ENCODE measurements around the gene CDC26. TPM values are rescaled to one million over a fixed set of nuclear protein-coding genes. Genes with fewer than 3 reads are reported as not detected.

The CDC26 gene
- total RNA-seq, 1 experiment from 2014 or later: 51.6 TPM

DNA sequence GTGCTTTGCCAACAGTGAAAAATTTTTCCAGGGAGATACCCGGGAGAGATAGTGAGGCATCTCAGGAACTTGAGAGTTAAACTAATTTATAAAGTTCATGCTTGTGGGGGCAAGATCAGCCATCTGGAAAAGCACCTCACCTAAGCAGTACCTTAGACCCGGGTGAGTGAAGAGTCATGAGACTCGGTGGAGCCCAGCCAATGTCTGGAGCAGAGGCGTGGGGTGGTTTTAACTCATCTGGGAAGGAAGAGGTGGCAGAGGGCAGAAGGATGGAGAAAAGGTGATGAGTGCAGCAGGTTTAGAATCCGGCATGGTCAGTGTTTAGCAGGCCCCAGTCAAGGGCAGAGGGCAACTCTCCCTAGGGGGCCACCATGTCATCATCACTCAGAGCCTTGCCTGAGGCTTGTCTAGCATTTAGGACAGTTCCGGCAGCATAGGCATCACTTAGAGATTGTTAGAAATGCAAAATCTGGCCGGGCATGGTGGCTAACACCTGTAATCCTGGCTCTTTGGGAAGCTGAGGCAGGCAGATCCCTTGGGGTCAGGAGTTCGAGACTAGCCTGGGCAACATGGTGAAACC is 32.1 kb upstream of the CDC26 start:
- no TSS peak for BruUV-seq (replicated peaks)
- TF ChIP-seq, protein P1, sequence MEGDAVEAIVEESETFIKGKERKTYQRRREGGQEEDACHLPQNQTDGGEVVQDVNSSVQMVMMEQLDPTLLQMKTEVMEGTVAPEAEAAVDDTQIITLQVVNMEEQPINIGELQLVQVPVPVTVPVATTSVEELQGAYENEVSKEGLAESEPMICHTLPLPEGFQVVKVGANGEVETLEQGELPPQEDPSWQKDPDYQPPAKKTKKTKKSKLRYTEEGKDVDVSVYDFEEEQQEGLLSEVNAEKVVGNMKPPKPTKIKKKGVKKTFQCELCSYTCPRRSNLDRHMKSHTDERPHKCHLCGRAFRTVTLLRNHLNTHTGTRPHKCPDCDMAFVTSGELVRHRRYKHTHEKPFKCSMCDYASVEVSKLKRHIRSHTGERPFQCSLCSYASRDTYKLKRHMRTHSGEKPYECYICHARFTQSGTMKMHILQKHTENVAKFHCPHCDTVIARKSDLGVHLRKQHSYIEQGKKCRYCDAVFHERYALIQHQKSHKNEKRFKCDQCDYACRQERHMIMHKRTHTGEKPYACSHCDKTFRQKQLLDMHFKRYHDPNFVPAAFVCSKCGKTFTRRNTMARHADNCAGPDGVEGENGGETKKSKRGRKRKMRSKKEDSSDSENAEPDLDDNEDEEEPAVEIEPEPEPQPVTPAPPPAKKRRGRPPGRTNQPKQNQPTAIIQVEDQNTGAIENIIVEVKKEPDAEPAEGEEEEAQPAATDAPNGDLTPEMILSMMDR (IDR thresholded peaks at IDR 0.05; ENCODE audit: unreplicated experiment): no peak
- no peaks in the 10 kb centered on the region for H3K9me3 Mint-ChIP-seq (ENCODE audit: unreplicated experiment)
- no peak overlapping the region for H3K4me3 Mint-ChIP-seq (ENCODE audit: unreplicated experiment)
- H3K36me3 Mint-ChIP-seq (ENCODE audit: insufficient read depth, unreplicated experiment): peaks cover under 1% of the 10 kb centered on the region
- H3K27ac Mint-ChIP-seq (ENCODE audit: low read depth, unreplicated experiment): no peak overlapping the region
- peaks cover 5% of the 10 kb centered on the region for H3K4me1 Mint-ChIP-seq (ENCODE audit: insufficient read depth, unreplicated experiment)
- DNase-seq (ENCODE audit: unreplicated experiment): no peak
- H3K27me3 Mint-ChIP-seq (ENCODE audit: insufficient read depth, unreplicated experiment): peaks cover 12% of the 10 kb centered on the region
- ChIA-PET POLR2A (no interaction called here), CTCF (interaction anchor here (1.5 to 3.3 kb wide), 3 partner anchors 11 to 100 kb away, joined by 15 to 30 read pairs (median 16); partner anchors contain the start of gene ALAD)
- intact Hi-C loops (cut with micrococcal nuclease): loop anchor here (10.0 kb wide), 1 partner anchor 287 kb away; no protein-coding TSS in a partner anchor

DNA sequence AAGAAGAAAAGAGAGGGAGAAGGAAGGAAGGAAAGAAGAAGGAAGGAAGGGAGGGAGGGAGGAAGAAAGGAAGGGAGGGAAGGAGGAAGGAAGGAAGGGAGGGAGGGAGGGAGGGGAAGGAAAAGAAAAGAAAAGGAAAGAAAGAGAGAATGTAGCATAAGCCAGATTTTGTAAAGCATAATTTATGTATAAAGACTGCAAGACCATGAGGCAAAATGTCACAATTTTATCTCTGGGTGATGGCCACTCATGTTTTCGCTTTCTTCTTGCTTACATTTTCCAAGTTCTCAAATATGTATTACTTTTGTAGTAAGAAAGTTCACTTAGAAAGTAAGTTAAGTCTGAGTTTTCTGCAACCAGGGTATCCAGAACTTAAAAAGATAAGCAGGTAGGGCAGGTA is 31.2 kb upstream of the CDC26 start:
- peaks cover 5% of the 10 kb centered on the region for H3K4me1 Mint-ChIP-seq (ENCODE audit: insufficient read depth, unreplicated experiment)
- CTCF ChIA-PET: interaction anchor here (0.7 kb wide), 1 partner anchor 16 kb away, joined by 4 read pairs; no protein-coding TSS in a partner anchor
- no peaks in the 10 kb centered on the region for H3K9me3 Mint-ChIP-seq (ENCODE audit: unreplicated experiment)
- no TSS peak for BruUV-seq (replicated peaks)
- no peak for DNase-seq (ENCODE audit: unreplicated experiment)
- H3K36me3 Mint-ChIP-seq (ENCODE audit: insufficient read depth, unreplicated experiment): peaks cover 6% of the 10 kb centered on the region
- intact Hi-C loops (cut with micrococcal nuclease): loop anchor here (10.0 kb wide), 1 partner anchor 288 kb away; no protein-coding TSS in a partner anchor
- POLR2A ChIA-PET: interaction anchor here (1.0 kb wide), 1 partner anchor 53 kb away, joined by 3 read pairs; no protein-coding TSS in a partner anchor
- peaks cover 20% of the 10 kb centered on the region for H3K27me3 Mint-ChIP-seq (ENCODE audit: insufficient read depth, unreplicated experiment)
- TF ChIP-seq, protein P1 (IDR thresholded peaks at IDR 0.05; ENCODE audit: unreplicated experiment): no peak
- peak overlapping the region; percentile 16 for H3K27ac Mint-ChIP-seq (ENCODE audit: low read depth, unreplicated experiment)
- no peak overlapping the region for H3K4me3 Mint-ChIP-seq (ENCODE audit: unreplicated experiment)

DNA sequence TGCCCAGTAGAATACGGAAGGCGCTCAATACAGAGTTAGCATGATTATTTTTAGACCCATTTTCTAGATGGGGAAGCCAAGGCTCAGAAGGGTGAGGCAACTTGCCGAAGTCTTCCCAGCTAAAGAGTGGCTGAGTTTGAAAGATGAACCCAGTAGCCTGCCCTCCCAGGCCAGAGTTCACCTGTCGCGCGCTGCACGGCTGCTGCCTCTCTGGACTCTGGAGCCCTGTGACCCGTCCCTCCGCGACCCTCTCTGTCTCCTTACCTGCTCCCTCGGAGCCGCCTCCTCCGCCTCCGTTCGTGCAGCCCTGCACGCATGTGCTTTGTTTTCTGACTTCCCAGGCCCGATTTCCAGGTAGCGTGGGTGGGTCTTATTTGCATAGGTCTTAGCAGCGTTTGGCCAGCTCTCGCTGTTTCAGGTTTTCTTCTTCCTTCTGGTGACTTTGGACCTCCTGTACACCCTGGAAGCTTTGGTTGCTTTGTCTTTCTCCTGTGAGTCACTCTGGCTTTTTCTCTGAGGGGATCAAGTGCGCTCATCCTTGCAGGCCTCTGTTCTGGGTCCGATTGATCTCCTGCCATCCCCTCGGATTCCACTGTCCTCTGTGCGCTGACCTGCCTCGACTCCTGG is 27.5 kb upstream of the CDC26 start, which contains the start of gene RNF183:
Gene RNF183 (minus strand): TSS at position 585 of the 627 bp plus-strand sequence. CDS start 5,192 bp downstream, outside the sequence.
- Mint-ChIP-seq H3K9me3 (ENCODE audit: unreplicated experiment) (no peaks in the 10 kb centered on the region), H3K4me1 (ENCODE audit: insufficient read depth, unreplicated experiment) (peaks cover 5% of the 10 kb centered on the region), H3K4me3 (ENCODE audit: unreplicated experiment) (no peak within 1 kb of the TSS), H3K27ac (ENCODE audit: low read depth, unreplicated experiment) (no peak within 1 kb of the TSS), H3K27me3 (ENCODE audit: insufficient read depth, unreplicated experiment) (peaks cover 47% of the 10 kb centered on the region), H3K36me3 (ENCODE audit: insufficient read depth, unreplicated experiment) (peaks cover 13% of the 10 kb centered on the region)
- TF ChIP-seq, protein P1 (IDR thresholded peaks at IDR 0.05; ENCODE audit: unreplicated experiment): no peak
- BruUV-seq (replicated peaks): no TSS peak
- no peak for DNase-seq (ENCODE audit: unreplicated experiment)
- intact Hi-C loops (cut with micrococcal nuclease): loop anchor here (10.0 kb wide), 1 partner anchor 292 kb away; no protein-coding TSS in a partner anchor
- ChIA-PET POLR2A (interaction anchor here (0.6 kb wide), 1 partner anchor 1064 kb away, joined by 5 read pairs; no protein-coding TSS in a partner anchor), CTCF (interaction anchor here (0.6 kb wide), 1 partner anchor 1706 kb away, joined by 4 read pairs; no protein-coding TSS in a partner anchor)

DNA sequence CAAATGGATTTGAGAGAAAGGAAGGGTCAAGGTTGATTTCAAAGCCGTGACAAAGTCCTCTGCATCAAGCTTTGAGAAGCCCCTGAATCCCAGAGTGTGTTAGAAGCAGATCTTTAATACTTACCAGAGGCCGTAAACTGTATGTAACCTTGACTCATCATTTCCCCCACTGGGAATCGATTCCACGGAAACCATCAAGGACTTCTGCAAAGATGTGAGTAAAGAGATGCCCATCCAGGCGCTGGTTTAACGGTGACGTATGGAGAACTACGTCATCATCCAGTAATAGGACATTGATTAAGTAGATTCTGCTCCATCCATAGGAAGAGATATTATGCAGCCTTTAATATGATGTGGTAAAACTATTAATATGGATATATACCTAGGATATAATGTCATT is 26.2 kb upstream of the CDC26 start:
- POLR2A ChIA-PET: interaction anchor here (0.9 kb wide), 1 partner anchor 86 kb away, joined by 3 read pairs; no protein-coding TSS in a partner anchor
- CTCF ChIA-PET: interaction anchor here (0.6 kb wide), 1 partner anchor 471 kb away, joined by 4 read pairs; no protein-coding TSS in a partner anchor
- Mint-ChIP-seq H3K27ac (ENCODE audit: low read depth, unreplicated experiment) (no peak overlapping the region), H3K27me3 (ENCODE audit: insufficient read depth, unreplicated experiment) (peaks cover 47% of the 10 kb centered on the region), H3K36me3 (ENCODE audit: insufficient read depth, unreplicated experiment) (peaks cover 13% of the 10 kb centered on the region), H3K4me3 (ENCODE audit: unreplicated experiment) (no peak overlapping the region), H3K9me3 (ENCODE audit: unreplicated experiment) (no peaks in the 10 kb centered on the region), H3K4me1 (ENCODE audit: insufficient read depth, unreplicated experiment) (peaks cover 5% of the 10 kb centered on the region)
- BruUV-seq (replicated peaks): no TSS peak
- TF ChIP-seq, protein P1 (IDR thresholded peaks at IDR 0.05; ENCODE audit: unreplicated experiment): no peak
- DNase-seq (ENCODE audit: unreplicated experiment): no peak
- intact Hi-C loops (cut with micrococcal nuclease): loop anchor here (10.0 kb wide), 1 partner anchor 293 kb away; no protein-coding TSS in a partner anchor

Data from MCF 10A (cell line).